Activated CD4-positive, alpha-beta T cell treated with anti-CD3 and anti-CD28 coated beads for 24 hours (primary cell): ENCODE data around the gene SCYL3.
"Not testable (repeated sequence)": the region's sequence is repeated elsewhere in the genome, so short reads cannot be mapped to it uniquely, and the experiment has no call there.

Experiments
- DNase-seq, 2 donors: peaks; one replicate each; pipeline ENCODE4 v3.0.0-alpha.2; 2020; ENCODE audit warnings: low read depth in 2 of 2

Gene SCYL3

GRCh38 chr1:169893645-169894423 lies at the start of gene SCYL3:
TSS of gene SCYL3 (minus strand) at chr1:169893896. CDS start at chr1:169888840, 5,056 bp downstream.
- peak; percentile 76 to 78 for DNase-seq

- no peak for DNase-seq
These were observed 48.5 kb upstream of the SCYL3 start for GRCh38 chr1:169941982-169942830.

GRCh38 chr1:169933984-169934725 lies 40.5 kb upstream of the SCYL3 start:
- no peak for DNase-seq

- no peak for DNase-seq
These were observed 38.1 kb upstream of the SCYL3 start for GRCh38 chr1:169931795-169932231.

- DNase-seq, result no peak
These were observed 35.5 kb upstream of the SCYL3 start for GRCh38 chr1:169929210-169929526.

GRCh38 chr1:169928438-169929209 lies 34.9 kb upstream of the SCYL3 start:
- no peak for DNase-seq

GRCh38 chr1:169925505-169926482 lies 32.1 kb upstream of the SCYL3 start:
- DNase-seq, result no peak

- DNase-seq, result no peak
These were observed 31.1 kb upstream of the SCYL3 start for GRCh38 chr1:169924829-169925228.

GRCh38 chr1:169924063-169924462 lies 30.4 kb upstream of the SCYL3 start:
- DNase-seq, result no peak

GRCh38 chr1:169921080-169921479 lies 27.4 kb upstream of the SCYL3 start:
- no peak for DNase-seq

- no peak for DNase-seq
These were observed 25.2 kb upstream of the SCYL3 start for GRCh38 chr1:169918927-169919326.

GRCh38 chr1:169918220-169918619 lies 24.5 kb upstream of the SCYL3 start:
- not testable (repeated sequence) for DNase-seq

- no peak for DNase-seq
These were observed 21.5 kb upstream of the SCYL3 start for GRCh38 chr1:169915150-169915549.

- no peak for DNase-seq
These were observed 20.8 kb upstream of the SCYL3 start for GRCh38 chr1:169914531-169914930.

GRCh38 chr1:169909499-169909898 lies 15.8 kb upstream of the SCYL3 start:
- DNase-seq, result no peak

- no peak for DNase-seq
These were observed 13.2 kb upstream of the SCYL3 start for GRCh38 chr1:169906938-169907337.

- DNase-seq, result no peak
These were observed 11.1 kb upstream of the SCYL3 start for GRCh38 chr1:169904834-169905233.

GRCh38 chr1:169902751-169903150 lies 9.1 kb upstream of the SCYL3 start:
- DNase-seq, result no peak

GRCh38 chr1:169901115-169901514 lies 7.4 kb upstream of the SCYL3 start:
- DNase-seq, result no peak

GRCh38 chr1:169900571-169900970 lies 6.9 kb upstream of the SCYL3 start:
- DNase-seq, result no peak
